H9 (cell line): ENCODE results near the gene MIER1. TPM values are rescaled to one million over a fixed set of nuclear protein-coding genes. Genes with fewer than 3 reads are reported as not detected.
"Not testable (repeated sequence)": the region's sequence is repeated elsewhere in the genome, so short reads cannot be mapped to it uniquely, and the experiment has no call there.

Source experiments
- DNase-seq: peaks from one replicate; pipeline ENCODE4 v3.0.0-alpha.2; 2017
- H2AFZ ChIP-seq: one replicate; pipeline ENCODE4 v1.6.1; 2013; ENCODE audit warnings: mild to moderate bottlenecking, low read length, control low read depth, moderate library complexity
- H2AK5ac ChIP-seq: 2 replicates; pipeline ENCODE4 v1.6.1; 2013; ENCODE audit warnings: low read length, control low read depth, mixed read lengths; ENCODE audit not compliant: insufficient read length
- H2BK120ac ChIP-seq: one replicate; pipeline ENCODE4 v1.6.1; 2013; ENCODE audit warnings: low read depth, mild to moderate bottlenecking, low read length, control low read depth, inconsistent platforms; ENCODE audit not compliant: poor library complexity, severe bottlenecking
- H2BK12ac ChIP-seq: 2 replicates; pipeline ENCODE4 v1.6.1; 2013; ENCODE audit warnings: low read length, control low read depth, mixed read lengths, low read depth; ENCODE audit not compliant: insufficient read length
- H2BK15ac ChIP-seq: 2 replicates; pipeline ENCODE4 v1.6.1; 2013; ENCODE audit warnings: low read depth, low read length, control low read depth
- H2BK20ac ChIP-seq: one replicate; pipeline ENCODE4 v1.6.1; 2013; ENCODE audit warnings: low read depth, mild to moderate bottlenecking, low read length, control low read depth, inconsistent platforms; ENCODE audit not compliant: poor library complexity, severe bottlenecking
- H2BK5ac ChIP-seq: 2 replicates; pipeline ENCODE4 v1.6.1; 2013; ENCODE audit warnings: low read length, control low read depth, mixed read lengths; ENCODE audit not compliant: insufficient read length
- H3K14ac ChIP-seq: 2 replicates; pipeline ENCODE4 v1.6.1; 2013; ENCODE audit warnings: low read length, control low read depth; ENCODE audit not compliant: insufficient read depth
- H3K18ac ChIP-seq: 2 replicates; pipeline ENCODE4 v1.6.1; 2013; ENCODE audit warnings: low read depth, mild to moderate bottlenecking, mixed read lengths, low read length, control low read depth; ENCODE audit not compliant: insufficient read length
- H3K23ac ChIP-seq: 2 replicates; pipeline ENCODE4 v1.6.1; 2013; ENCODE audit warnings: low read length, control low read depth, mixed read lengths, low read depth; ENCODE audit not compliant: insufficient read length
- H3K23me2 ChIP-seq: 2 replicates; pipeline ENCODE4 v1.6.1; 2013; ENCODE audit warnings: low read depth, mild to moderate bottlenecking, mixed read lengths, low read length, control low read depth; ENCODE audit not compliant: insufficient read length, poor library complexity, severe bottlenecking
- H3K27ac ChIP-seq: 2 replicates; pipeline ENCODE4 v1.5.1; 2013; ENCODE audit warnings: low read length, control low read depth, mixed read lengths, low read depth; ENCODE audit not compliant: insufficient read length
- H3K27me3 ChIP-seq: 2 replicates; pipeline ENCODE4 v1.6.1; 2013; ENCODE audit warnings: low read length, control low read depth, inconsistent platforms; ENCODE audit not compliant: insufficient read depth
- H3K4ac ChIP-seq: 2 replicates; pipeline ENCODE4 v1.6.1; 2013; ENCODE audit warnings: low read depth, mild to moderate bottlenecking, control low read depth, inconsistent platforms, low read length, moderate library complexity
- H3K4me1 ChIP-seq: 2 replicates; pipeline ENCODE4 v1.6.1; 2013; ENCODE audit warnings: low read length, control low read depth, inconsistent platforms; ENCODE audit not compliant: insufficient read depth
- H3K4me2 ChIP-seq: 2 replicates; pipeline ENCODE4 v1.6.1; 2013; ENCODE audit warnings: low read length, control low read depth, mixed read lengths; ENCODE audit not compliant: insufficient read length, insufficient read depth
- H3K56ac ChIP-seq: 2 replicates; pipeline ENCODE4 v1.6.1; 2013; ENCODE audit warnings: low read depth, mild to moderate bottlenecking, mixed read lengths, low read length, control low read depth; ENCODE audit not compliant: insufficient read length
- H3K79me1 ChIP-seq: 2 replicates; pipeline ENCODE4 v1.6.1; 2013; ENCODE audit warnings: low read depth, mild to moderate bottlenecking, moderate library complexity, low read length, control low read depth, inconsistent platforms; ENCODE audit not compliant: insufficient read depth, poor library complexity, severe bottlenecking
- H3K79me2 ChIP-seq: 2 replicates; pipeline ENCODE4 v1.6.1; 2013; ENCODE audit warnings: low read length, control low read depth, inconsistent platforms; ENCODE audit not compliant: insufficient read depth
- H3K9ac ChIP-seq: 2 replicates; pipeline ENCODE4 v1.6.1; 2013; ENCODE audit warnings: low read length, control low read depth, mixed read lengths; ENCODE audit not compliant: insufficient read length; ENCODE audit errors: extremely low read depth
- H3K9me3 ChIP-seq: one replicate; pipeline ENCODE4 v1.6.1; 2013; ENCODE audit warnings: low read depth, low read length, inconsistent platforms; ENCODE audit not compliant: control insufficient read depth
- H3T11ph ChIP-seq: one replicate; pipeline ENCODE4 v1.6.1; 2013; ENCODE audit warnings: mild to moderate bottlenecking, low read length, control low read depth, inconsistent platforms
- H4K20me1 ChIP-seq: one replicate; pipeline ENCODE4 v1.6.1; 2013; ENCODE audit not compliant: control insufficient read depth, insufficient read length, insufficient read depth
- H4K5ac ChIP-seq: 2 replicates; pipeline ENCODE4 v1.6.1; 2013; ENCODE audit warnings: low read depth, mild to moderate bottlenecking, mixed read lengths, low read length, control low read depth; ENCODE audit not compliant: insufficient read length
- H4K8ac ChIP-seq: replicated peaks from 2 replicates; pipeline ENCODE4 v1.6.1; 2013; ENCODE audit warnings: low read length, control low read depth, mixed read lengths, low read depth; ENCODE audit not compliant: insufficient read length
- H4K91ac ChIP-seq: 2 replicates; pipeline ENCODE4 v1.6.1; 2013; ENCODE audit warnings: low read depth, mild to moderate bottlenecking, moderate library complexity, mixed read lengths, low read length, control low read depth; ENCODE audit not compliant: insufficient read length
- H3K27ac Mint-ChIP-seq, 3 experiments: 2 replicates in 2 of 3; 3 replicates in 1 of 3; pipeline ENCODE4 v1.8.0; 2020 to 2021; ENCODE audit warnings: mixed read lengths in 3 of 3, mild to moderate bottlenecking in 1 of 3, moderate library complexity in 1 of 3
- H3K27me3 Mint-ChIP-seq: 2 replicates; pipeline ENCODE4 v1.8.0; 2021; ENCODE audit warnings: low read depth, mild to moderate bottlenecking, moderate library complexity, mixed read lengths
- H3K36me3 Mint-ChIP-seq, 3 experiments: 2 replicates in 2 of 3; 3 replicates in 1 of 3; pipeline ENCODE4 v1.8.0; 2020 to 2021; ENCODE audit warnings: low read depth in 3 of 3, mixed read lengths in 3 of 3; ENCODE audit not compliant: insufficient read depth in 1 of 3
- H3K4me1 Mint-ChIP-seq, 2 experiments: 2 replicates each; pipeline ENCODE4 v1.8.0; 2020; ENCODE audit warnings: mixed read lengths in 2 of 2
- H3K4me3 Mint-ChIP-seq, 2 experiments: 2 replicates in 1 of 2; 3 replicates in 1 of 2; pipeline ENCODE4 v1.8.0; 2020 to 2021; ENCODE audit warnings: mild to moderate bottlenecking in 2 of 2, mixed read lengths in 2 of 2, moderate library complexity in 1 of 2
- H3K9me3 Mint-ChIP-seq, 2 experiments: 2 replicates in 1 of 2; 3 replicates in 1 of 2; pipeline ENCODE4 v1.8.0; 2020; ENCODE audit warnings: mild to moderate bottlenecking in 2 of 2, mixed read lengths in 2 of 2, moderate library complexity in 1 of 2
- CTCF ChIP-seq: fragments of 200-600 bp; sonication (generic); conservative IDR thresholded peaks from 3 replicates; pipeline ENCODE4 v1.8.0; 2021; ENCODE audit warnings: antibody characterized with exemption, mild to moderate bottlenecking
- WGBS: extraction: QIAGEN DNeasy Blood & Tissue Kit; methylation state at CpG from one replicate; pipeline ENCODE4 v1.1.7; 2013; ENCODE audit warnings: missing lambda C conversion rate, low lambda C conversion rate, mixed read lengths; ENCODE audit not compliant: insufficient read length; ENCODE audit errors: extremely low coverage; 5-methylcytosine and 5-hydroxymethylcytosine counted together
- total RNA-seq: library from RNA; stranded (reverse); gene quantifications from 2 replicates; pipeline ENCODE4 v1.2.1, GENCODE V29; 2021

Gene MIER1
- total RNA-seq, 1 experiment from 2014 or later = 28.5 TPM

- no peaks in the 10 kb centered on the region for H3K79me1 ChIP-seq
- no peak overlapping the region for H4K8ac ChIP-seq
- no peak overlapping the region for H2AK5ac ChIP-seq
- no peak overlapping the region for H2AFZ ChIP-seq
- H3T11ph ChIP-seq = no peak overlapping the region
- no peaks in the 10 kb centered on the region for H3K9me3 Mint-ChIP-seq
- no peaks in the 10 kb centered on the region for H4K20me1 ChIP-seq
- H3K9me3 ChIP-seq = no peaks in the 10 kb centered on the region
- no peak overlapping the region for H2BK5ac ChIP-seq
- H3K14ac ChIP-seq = no peak overlapping the region
- H2BK20ac ChIP-seq = no peak overlapping the region
- H3K27ac Mint-ChIP-seq = no peak overlapping the region
- no peak overlapping the region for H3K56ac ChIP-seq
- no CpG with 5 or more reads among the region's 3 CpGs for WGBS
- no peak overlapping the region for H3K9ac ChIP-seq
- H3K23me2 ChIP-seq = no peaks in the 10 kb centered on the region
- H3K4me1 Mint-ChIP-seq = no peaks in the 10 kb centered on the region
- H3K4me3 Mint-ChIP-seq = no peak overlapping the region
- no peak overlapping the region for H3K4me2 ChIP-seq
- no peak overlapping the region for H2BK15ac ChIP-seq
- no peak overlapping the region for H3K4ac ChIP-seq
- no peaks in the 10 kb centered on the region for H3K36me3 Mint-ChIP-seq
- TF ChIP-seq CTCF = no peak
- no peak overlapping the region for H2BK12ac ChIP-seq
- H3K27me3 Mint-ChIP-seq = no peaks in the 10 kb centered on the region
- no peak overlapping the region for H3K23ac ChIP-seq
- no peak overlapping the region for H4K91ac ChIP-seq
- no peaks in the 10 kb centered on the region; the same call in 1 of the 2 replicates for H3K27me3 ChIP-seq
- H3K18ac ChIP-seq = no peak overlapping the region
- no peaks in the 10 kb centered on the region for H3K79me2 ChIP-seq
- H4K5ac ChIP-seq = no peak overlapping the region
- DNase-seq = no peak
- H3K27ac ChIP-seq = no peak overlapping the region
- no peak overlapping the region for H2BK120ac ChIP-seq
- no peaks in the 10 kb centered on the region for H3K4me1 ChIP-seq
Measured at GRCh38 chr1:66893712-66894111, 31.1 kb upstream of the MIER1 start.

GRCh38 chr1:66915203-66915602 is 9.6 kb upstream of the MIER1 start:
- H3K23ac ChIP-seq, H3K9ac ChIP-seq, H3K18ac ChIP-seq, H3K27me3 Mint-ChIP-seq, H3K79me1 ChIP-seq, H3K14ac ChIP-seq, H2AFZ ChIP-seq, H3K23me2 ChIP-seq, H2BK20ac ChIP-seq, H2BK15ac ChIP-seq, H3K56ac ChIP-seq, H2BK5ac ChIP-seq, H3K9me3 ChIP-seq, H2AK5ac ChIP-seq, H4K8ac ChIP-seq, H4K91ac ChIP-seq, H4K5ac ChIP-seq, H3K27ac ChIP-seq, H3K79me2 ChIP-seq, H3K4me3 Mint-ChIP-seq, H3K27ac Mint-ChIP-seq, H3K4me1 ChIP-seq, DNase-seq, H4K20me1 ChIP-seq, H3K27me3 ChIP-seq, H2BK120ac ChIP-seq, H3K4me2 ChIP-seq, H3T11ph ChIP-seq, H3K4ac ChIP-seq, H3K9me3 Mint-ChIP-seq, H2BK12ac ChIP-seq: not testable (repeated sequence)
- Mint-ChIP-seq H3K4me1 (peaks cover 11 to 14% of the 10 kb centered on the region in 2 experiments), H3K36me3 (peaks cover 3 to 20% (median 12%) of the 10 kb centered on the region in 3 experiments; a peak in 6 of 7 replicates)
- no CpG with 5 or more reads among the region's 1 CpG for WGBS
